NCI-H2227 treated with DMSO at 0.1 percent for 48 hours (cell line): ENCODE data around the gene CIDEA.

ENCODE experiments used
- DNase-seq: peaks from one replicate; lab custom pipeline; 2025; lab: John Stamatoyannopoulos, UW

Gene CIDEA

GRCh38 chr18:12318857-12319256, 64.7 kb downstream of the CIDEA start:
- no peak for DNase-seq

- DNase-seq = no peak
These were observed 67.2 kb downstream of the CIDEA start for GRCh38 chr18:12321333-12321732.

GRCh38 chr18:12324991-12325725, 71.0 kb downstream of the CIDEA start:
- no peak for DNase-seq

GRCh38 chr18:12325726-12326245, 71.6 kb downstream of the CIDEA start:
- DNase-seq = no peak

GRCh38 chr18:12326711-12327460, 72.7 kb downstream of the CIDEA start:
- DNase-seq = no peak
